Effector CD8-positive, alpha-beta T cell (primary cell): Measurements from ENCODE around the gene TBX21.
"Not testable (repeated sequence)": the region's sequence is repeated elsewhere in the genome, so short reads cannot be mapped to it uniquely, and the experiment has no call there.

Experiments used
- DNase-seq: peaks from one replicate; lab custom pipeline; 2025; lab: John Stamatoyannopoulos, UW

The TBX21 gene

DNA sequence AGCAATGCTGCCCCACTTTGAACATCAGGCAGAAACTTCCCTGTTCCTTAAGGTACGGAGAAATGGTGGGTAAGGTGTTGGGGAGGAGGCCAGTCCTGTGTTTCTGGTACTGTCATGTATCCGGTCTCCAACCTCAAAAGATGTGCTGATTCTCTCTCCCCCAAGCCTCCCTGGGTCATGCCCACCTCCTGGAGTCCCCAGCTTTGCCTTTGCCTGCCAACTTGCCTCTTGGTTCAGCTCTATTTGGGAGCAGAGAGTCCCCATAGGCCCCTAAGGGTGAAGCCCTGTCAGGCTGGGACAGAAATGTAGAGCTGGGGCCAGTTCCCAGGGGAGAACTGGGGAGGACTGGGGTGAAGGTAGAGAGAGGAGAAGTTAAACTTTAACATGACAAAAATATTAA, 1.6 kb upstream of the TBX21 start:
- no peak for DNase-seq

DNA sequence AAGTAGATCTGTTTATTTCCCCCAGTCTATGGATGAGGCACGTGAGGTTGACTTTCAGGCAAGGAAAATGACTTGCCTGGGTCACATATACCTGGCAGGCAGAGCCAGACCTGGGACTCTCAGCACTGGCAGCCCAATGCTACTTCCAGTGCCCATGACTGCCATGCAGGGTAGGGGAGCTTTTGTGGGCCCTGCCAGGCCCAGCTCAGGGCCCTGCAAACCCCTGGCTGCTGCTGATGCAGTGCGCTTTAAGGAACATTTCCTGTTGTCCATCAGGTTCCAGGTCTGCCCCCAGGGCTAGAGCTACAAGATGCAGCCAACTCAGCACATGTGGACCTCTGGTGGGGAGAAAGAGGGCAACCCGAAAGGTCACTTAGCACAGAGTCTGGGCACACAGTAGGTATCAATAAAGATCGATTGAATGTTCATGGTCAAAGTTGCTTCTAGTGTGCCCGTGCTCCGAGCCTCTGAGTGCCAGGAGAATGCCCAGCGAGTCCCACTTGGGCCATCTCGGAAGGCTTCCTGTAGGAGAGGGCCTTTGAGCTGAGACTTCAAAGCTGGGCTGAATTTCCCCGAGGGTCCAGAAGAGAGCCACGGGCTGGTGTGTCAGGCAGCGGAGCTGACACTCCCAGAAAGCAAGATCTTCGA, 513 bp upstream of the TBX21 start:
- no peak for DNase-seq

GRCh38 chr17:47733674-47734410, 806 bp downstream of the TBX21 start:
- DNase-seq = no peak

DNA sequence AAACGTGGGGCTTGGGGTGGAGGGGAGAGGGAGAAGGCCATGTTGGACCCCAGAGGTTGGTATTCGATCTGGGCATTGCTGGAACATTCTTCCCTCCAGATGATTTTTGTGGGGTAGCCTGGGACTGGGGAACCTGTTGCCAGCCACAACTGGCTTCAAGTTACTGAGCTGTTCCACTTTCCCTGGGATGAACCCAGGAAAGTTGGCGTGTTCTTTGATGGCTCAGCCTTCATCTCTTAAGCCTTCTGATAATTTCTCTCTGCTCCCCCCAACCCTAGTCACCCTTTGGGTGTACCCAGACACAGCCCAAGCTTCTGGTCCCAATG, 2.1 kb downstream of the TBX21 start:
- no peak for DNase-seq

DNA sequence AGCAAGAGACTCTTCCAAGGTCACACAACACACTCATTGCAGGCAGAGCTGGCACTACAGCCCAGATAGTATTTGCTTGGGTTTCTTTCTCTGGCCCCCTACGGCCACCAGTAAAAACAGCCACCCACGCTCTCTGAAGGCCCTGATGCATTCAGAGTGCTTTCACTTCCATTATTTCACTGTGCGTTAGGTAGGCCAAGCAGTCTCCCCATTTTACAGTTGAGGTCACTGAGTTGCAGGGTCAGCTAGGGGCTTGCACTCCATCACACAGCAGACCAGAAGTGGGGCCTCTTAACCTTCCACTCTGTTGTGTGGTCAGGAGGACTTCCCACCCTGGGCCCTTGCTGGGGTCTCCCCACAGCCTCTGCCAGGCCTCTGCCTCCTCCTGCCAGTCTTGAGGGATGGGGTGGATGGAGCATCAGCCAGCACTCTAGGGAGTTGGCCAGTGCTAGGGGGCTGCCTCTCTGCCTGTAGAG, 2.5 kb downstream of the TBX21 start:
- DNase-seq = no peak

- DNase-seq = no peak
Measured at GRCh38 chr17:47736501-47737495, 3.8 kb downstream of the TBX21 start.

GRCh38 chr17:47738178-47738577, 5.1 kb downstream of the TBX21 start:
- DNase-seq = no peak

GRCh38 chr17:47739150-47739549, 6.1 kb downstream of the TBX21 start:
- DNase-seq = no peak

- DNase-seq = not testable (repeated sequence)
Measured at GRCh38 chr17:47739945-47740344, 6.9 kb downstream of the TBX21 start.

DNA sequence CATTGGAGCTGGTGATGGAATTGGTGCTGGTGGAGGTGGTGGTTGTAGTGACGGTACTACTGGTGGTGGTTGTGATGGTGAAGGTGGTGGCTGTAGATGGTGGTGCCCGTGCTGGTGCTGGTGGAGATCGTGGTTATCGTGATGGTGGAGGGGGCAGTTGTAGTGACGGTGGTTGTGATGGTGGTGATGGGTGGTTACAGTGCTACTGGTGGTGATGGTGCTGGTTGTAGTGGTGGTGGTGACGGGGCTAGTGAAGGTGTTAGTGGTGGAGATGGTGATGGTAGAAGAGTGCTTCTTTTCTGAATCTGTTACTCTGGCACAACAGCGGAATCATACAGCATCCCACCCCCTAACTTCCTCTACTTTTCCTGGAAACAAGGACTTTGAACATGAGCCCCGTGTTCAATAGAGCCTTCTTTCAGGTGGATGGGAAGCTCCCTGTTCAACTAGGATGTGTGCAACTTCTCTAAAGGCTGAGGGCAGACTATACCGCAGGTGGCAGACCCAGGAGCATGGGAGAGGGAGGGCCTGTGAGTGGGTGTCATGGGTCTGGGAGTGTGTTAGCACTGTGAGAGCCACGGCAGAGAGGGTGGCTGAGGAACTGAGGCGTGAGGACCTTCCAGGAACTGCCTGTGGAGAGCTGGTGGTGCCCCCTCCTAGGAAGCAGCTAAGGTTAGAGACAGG, 8.2 kb downstream of the TBX21 start:
- DNase-seq = no peak

DNA sequence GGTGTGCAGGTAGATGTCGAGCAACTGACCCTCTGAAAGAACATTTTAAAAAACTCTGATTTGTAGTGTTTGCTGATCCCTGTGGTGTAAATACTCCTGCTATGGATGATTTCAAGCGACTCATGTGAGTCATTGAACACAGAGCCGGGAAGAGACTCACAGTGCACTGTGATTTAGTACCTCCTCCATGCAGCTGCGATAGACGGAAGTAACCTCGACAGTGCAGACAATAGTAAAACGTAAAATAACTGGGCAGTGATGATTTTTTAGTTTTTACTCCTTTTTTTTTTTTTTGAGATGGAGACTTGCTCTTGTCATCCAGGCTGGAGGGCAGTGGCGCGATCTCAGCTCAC, 8.7 kb downstream of the TBX21 start:
- DNase-seq = no peak

DNA sequence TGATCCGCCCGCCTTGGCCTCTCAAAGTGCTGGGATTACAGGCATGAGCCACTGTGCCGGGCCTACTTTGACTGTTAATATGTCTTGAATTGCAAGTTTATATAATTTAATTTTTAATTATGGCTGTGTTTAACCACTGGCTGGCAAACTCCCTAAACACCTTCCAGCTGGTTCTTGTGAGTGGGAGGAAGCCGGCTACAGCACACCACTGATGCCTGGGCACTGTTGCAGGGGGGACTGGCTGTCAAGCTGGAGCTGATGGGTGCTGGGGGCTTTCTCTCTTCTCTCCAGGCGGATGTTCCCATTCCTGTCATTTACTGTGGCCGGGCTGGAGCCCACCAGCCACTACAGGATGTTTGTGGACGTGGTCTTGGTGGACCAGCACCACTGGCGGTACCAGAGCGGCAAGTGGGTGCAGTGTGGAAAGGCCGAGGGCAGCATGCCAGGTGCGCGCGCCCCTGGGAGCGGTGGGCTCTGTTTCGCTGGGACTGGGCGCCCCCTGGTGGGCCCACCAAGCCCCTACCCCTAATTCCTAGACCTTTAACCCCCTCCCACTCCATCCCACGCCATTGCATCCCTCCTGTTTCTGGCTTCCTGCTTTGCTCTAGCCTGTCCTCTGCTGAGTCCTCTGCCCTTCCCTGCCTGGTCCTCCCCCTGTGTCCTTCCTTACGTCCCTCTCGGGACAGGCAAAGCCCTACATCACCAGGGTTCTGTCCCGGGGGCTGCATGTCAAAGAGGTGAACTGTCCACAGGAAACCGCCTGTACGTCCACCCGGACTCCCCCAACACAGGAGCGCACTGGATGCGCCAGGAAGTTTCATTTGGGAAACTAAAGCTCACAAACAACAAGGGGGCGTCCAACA, 9.5 kb downstream of the TBX21 start:
- DNase-seq = peak; percentile 26

GRCh38 chr17:47744168-47745036, 11.4 kb downstream of the TBX21 start:
- DNase-seq = no peak

DNA sequence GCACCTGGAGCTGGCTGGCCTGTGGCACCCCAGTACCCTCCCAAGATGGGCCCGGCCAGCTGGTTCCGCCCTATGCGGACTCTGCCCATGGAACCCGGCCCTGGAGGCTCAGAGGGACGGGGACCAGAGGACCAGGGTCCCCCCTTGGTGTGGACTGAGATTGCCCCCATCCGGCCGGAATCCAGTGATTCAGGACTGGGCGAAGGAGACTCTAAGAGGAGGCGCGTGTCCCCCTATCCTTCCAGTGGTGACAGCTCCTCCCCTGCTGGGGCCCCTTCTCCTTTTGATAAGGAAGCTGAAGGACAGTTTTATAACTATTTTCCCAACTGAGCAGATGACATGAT, 12.0 kb downstream of the TBX21 start:
- DNase-seq = no peak

- DNase-seq = no peak
Measured at GRCh38 chr17:47751471-47751870, 18.4 kb downstream of the TBX21 start.

DNA sequence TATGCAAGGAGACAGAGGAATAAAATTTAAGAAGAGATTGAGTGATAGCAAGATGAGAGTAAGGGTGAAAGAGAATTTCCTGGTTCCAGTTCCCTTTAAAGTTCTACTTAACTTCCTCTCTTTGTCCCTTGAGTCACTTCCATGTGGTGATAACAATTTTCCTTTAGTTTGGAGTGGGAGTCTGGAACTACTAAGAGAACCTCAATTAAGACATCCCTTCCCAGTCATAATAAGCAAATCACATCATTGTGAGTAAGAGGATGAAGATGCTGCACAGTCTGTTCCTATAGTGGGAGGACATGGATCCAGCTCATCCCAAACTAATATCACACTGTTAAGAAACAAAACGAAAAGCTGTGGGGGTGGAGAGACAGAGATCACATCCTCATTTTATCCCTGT, 24.4 kb downstream of the TBX21 start:
- no peak for DNase-seq

- DNase-seq = no peak
Measured at GRCh38 chr17:47760409-47761140, 27.5 kb downstream of the TBX21 start.

GRCh38 chr17:47762728-47763127, 29.7 kb downstream of the TBX21 start:
- no peak for DNase-seq

DNA sequence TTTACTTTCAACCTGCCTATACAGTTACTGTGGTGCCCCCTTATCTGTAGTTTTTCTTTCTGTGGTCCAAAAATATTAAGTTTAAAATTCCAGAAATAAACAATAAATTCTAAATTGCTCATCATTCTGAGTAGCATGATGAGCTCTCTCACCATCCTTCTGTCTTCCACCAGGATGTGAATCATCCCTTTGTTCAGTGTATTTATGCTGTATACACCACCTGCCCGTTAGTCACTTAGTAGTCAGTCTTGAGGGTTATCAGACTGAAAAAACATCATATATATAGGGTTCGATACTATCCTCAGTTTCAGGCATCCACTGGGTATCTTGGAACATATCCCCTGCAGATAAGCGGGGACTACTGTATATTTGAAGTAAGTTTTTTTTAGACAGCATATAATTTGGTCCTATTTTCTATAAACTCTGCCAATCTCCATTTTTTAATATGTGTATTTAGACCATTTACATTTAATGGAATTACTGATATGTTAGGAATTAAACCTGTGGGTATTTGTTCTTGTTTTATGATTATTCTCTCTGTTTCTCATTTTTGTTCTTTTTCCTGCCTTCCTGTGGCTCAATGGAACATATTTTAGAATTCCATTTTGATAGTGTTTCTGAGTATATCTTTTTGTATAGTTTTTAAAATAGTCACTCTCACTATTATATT, 31.0 kb downstream of the TBX21 start:
- no peak for DNase-seq
